Activated T-cell treated with anti-CD3 and anti-CD28 coated beads for 48 hours (primary cell): ENCODE results near the gene COA8.
A peak's percentile ranks its signal among the peaks of the same experiment; 100 is the strongest.

Experiments used
- DNase-seq: peaks from one replicate; pipeline ENCODE4 v3.0.0-alpha.2; 2020; ENCODE audit warnings: low read depth

The COA8 gene

GRCh38 chr14:103537175-103537990 lies 25.4 kb upstream of the COA8 start:
- no peak for DNase-seq

DNA sequence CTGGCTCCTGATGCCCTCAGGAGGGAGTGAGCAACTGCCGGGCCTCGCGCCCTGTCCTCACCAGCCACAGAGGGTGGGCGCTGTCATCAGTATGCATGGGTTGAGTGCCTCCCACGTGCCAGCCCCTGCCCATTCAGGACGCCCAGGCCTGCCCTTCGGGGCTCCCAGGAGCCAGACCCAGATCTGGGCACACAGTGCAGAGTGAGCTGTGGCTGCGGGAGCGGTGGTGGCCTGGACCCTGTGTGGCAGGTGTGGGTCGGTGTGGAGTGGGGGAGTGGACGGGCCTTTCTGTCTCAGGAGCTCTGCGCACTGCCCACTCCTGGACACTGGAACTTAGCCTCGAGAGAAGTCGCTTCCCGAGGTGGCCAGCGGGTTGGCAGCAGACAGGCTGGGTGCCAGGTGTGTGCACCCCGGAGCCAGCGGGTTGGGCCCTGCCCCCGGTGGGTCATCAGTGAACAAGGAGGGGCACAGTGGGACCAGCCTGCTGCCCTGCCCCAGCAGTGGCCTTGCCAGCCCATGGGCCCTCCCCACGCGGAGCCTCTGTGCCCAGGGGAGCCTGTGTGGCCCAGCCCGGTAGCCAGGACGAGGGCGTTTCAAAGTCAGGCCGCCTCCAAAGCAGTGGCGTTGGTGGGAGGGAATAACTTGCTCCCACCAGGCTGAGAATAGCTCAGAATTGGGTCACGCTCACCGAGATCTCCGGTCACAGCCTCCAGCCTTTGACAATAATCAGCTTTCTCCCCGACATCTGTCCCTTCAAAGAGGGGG lies 24.3 kb upstream of the COA8 start:
- no peak for DNase-seq

DNA sequence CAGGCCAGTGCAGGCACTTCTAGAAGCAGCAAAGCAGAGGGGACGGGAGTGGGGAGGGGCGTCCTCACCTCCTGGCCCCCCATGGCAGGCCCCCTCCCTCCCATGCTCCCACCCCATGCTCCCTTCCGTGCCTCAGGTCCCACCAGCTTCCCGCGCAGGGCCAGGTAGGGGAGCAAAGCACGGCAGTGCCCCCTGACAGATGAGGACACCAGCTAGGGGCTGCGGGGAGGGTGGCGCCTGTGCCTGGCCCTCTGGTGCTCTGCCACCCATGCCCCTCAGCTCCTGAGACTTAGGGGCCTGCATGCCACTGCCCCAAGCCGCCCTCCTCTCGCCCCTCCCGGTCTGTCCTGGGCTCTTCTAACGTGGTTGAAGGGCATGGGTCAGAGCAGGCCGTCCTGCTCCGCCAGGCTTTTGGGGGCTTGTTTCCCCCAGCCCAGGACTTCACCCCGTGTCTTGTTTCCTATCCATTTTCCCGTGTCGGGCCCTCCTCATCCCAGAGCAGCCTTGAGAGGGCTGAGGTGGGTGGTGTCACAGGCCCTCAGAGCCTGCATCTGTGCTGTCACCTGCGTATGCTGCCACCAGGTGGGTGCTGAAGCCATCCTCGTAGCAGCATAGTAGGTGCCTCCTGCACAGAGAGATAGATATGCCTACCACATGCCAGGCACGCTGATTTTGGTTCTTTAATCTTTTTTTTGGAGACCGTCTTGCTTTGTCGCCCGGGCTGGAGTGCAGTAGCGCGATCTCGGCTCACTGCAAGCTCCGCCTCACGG lies 23.5 kb upstream of the COA8 start:
- DNase-seq, result no peak

DNA sequence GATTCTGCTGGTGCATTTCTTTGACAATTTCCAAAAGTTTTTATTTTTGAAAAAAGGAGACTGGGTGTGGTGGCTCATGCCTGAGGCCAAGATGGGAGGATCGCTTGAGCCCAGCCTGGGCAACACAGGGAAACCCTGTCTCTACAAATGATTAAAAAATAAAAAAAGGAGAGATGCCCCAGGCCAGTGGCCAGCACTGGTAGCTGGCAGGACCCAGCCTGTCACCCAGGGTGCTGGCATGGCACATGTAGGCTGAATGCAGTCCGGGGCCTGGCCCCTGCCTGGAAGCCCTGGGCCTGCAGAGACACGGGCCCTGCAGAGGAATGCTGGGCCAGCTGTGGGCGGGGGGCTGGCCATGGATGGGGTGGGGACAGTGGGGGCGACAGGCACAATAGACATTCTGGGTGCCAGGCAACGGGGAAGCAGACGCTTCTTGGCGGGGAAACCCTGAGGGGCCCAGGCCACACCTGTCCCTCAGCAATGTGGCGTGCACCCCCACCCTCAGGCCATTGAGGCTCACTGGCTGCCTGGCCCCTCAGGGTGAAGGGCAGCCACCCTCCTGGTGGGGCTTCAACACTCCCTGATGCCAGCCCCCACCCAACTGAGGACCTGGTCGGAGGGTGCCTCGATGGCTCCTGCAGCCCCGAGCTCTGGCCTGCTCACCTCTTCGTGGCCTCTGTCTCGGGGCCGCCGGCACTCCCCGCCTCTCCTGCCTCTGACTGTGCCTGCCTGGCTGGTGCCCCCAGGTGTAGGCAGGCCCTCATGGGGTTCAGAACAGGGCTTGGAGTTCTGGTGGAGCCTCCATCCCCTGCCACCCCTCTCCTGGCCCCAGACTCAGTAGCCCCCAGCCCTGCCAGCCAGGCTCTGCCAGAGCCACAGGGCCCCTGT lies 21.7 kb upstream of the COA8 start:
- no peak for DNase-seq

- no peak for DNase-seq
Measured at GRCh38 chr14:103541709-103542604, 20.8 kb upstream of the COA8 start.

GRCh38 chr14:103542605-103543088 lies 20.1 kb upstream of the COA8 start:
- no peak for DNase-seq

- no peak for DNase-seq
Measured at GRCh38 chr14:103543140-103543539, 19.6 kb upstream of the COA8 start.

- DNase-seq, result no peak
Measured at GRCh38 chr14:103543721-103544387, 18.9 kb upstream of the COA8 start.

DNA sequence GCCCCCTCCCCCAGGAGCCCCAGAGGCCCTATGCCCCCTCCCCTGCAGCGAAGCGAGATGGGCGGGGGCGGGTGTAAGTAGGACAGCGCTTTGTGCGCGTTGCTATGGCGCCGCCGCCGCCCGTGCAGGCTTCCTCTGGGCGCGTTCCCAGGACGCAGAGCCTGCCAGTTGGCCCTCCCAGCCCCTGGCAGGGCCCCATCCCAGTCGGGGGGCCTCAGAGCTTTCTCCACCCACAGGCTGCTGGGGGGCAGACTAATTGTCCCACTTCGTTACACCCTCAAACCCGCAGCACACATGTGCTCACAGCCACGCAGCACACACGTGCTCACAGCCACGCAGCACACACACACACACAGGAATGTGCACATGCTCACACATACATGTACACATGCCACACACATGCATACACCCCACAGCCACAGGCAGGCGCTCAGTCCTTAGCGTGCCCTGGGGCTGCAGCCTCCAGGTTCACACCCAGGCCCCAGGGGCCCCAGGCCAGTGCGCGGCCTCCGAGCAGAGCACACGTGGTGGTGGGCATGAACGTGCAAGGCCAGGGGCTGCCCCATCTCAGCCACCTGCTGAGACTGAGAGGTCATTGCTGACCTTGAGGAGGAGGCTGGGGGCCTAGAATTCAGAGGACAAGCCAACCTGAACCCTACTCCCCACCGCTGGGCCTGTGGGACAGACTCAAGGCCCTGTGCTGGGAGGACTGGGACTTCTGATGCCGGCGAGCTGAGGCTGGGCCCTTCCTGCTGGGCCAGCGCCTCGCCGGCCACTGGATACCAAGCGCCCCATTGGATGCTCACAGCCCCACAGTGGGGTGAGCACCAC lies 18.2 kb upstream of the COA8 start:
- DNase-seq, result no peak

- no peak for DNase-seq
Measured at GRCh38 chr14:103545219-103545914, 17.4 kb upstream of the COA8 start.

- no peak for DNase-seq
Measured at GRCh38 chr14:103545915-103546651, 16.7 kb upstream of the COA8 start.

DNA sequence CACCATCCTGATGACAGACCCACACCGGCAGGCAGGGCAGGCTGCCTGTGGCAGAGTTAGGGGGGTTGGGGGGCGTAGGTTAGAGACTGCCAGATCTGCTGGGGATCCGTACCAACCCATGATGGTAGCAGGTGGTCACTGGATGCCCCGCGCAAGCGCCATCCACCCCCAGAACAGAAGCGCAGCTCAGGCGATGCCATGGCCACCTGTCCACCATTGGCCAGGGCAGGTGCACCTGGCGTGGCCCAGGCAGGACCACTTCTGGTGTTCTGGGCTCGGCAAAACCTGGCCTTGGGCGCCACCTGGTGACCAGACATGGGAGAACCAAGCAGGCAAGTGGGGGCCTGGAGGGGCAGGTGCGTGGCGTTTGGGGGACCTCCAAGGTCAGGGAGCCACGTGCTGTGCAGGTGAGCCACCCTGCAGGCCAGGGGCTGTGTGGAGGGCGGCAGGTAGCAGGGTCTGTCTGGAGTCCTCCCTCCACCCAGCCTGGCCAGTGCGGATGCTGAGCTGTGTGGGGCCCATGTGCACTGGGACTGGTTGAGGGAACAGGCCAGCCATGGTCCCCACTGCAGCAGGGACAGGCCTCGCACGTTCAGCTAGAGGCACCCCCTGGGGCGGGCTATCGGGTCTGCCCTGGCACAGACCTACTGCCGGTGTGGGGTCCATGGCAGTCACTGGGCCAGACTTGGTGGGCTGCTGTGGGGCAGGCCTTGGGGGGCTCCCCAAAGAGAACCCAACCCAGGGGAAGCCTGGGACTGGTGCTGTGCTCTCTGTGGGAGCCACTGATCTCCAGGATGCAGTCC lies 15.9 kb upstream of the COA8 start:
- DNase-seq, result peak; percentile 73

DNA sequence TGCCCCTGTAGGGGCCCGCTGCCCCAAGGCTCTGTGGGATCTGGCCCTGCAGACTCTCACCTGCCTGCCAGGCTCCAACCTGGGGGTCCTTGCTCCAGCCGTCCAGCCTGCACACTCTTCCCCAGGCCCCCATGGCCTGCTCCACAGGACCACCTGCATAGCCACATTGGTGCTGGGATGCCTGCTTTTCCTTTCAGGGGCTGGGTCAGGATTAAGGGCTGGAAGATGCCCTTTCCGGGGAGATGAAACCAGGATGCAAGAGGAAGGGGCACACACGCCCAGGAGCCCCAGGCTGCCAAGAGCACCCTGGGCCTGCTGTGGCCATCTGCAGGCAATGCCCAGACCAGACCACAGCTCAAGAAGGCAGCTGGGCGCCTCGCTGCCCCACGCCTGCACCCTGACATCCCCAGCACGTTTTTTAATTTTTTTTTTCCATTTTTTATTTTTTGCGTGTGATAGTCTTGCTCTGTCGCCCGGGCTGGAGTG lies 15.3 kb upstream of the COA8 start:
- no peak for DNase-seq

DNA sequence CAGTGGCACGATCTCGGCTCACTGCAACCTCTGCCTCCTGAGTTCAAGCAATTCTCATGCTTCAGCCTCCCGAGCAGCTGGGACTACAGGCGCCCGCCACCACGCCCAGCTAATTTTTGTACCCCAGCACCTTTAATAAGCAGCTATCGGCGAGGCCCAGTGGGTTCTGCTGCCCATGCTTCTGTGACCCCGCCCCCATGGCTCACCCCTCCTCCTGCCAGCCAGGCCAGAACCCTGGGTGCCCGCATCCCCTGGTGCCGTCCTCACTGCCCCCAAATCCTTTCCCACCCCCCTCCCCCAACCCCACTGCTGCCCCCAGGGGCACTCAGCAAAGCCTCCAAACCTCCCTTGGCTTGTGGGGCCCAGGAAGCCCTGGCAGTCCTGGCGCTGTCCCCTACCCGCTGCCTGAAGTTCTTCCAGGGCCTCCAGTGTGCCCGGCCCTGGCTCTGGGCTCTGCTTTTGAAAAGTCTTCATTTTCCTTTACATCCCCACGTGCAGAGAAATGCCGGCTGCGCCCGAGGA lies 14.8 kb upstream of the COA8 start:
- DNase-seq, result no peak

- DNase-seq, result no peak
Measured at GRCh38 chr14:103548463-103549351, 14.1 kb upstream of the COA8 start.
